Stimulated activated naive CD8-positive, alpha-beta T cell treated with anti-CD3 and anti-CD28 coated beads, Interleukin-15, amount 100 ng/mL, for 72 hours (primary cell): Measurements from ENCODE around the gene HPGD.

ENCODE experiments used
- ATAC-seq: fragments of 150-1000 bp; cut with Tn5 transposase; 2 replicates; pipeline ENCODE4 v1.10.0; 2021; ENCODE audit warnings: mild to moderate bottlenecking, moderate library complexity
- DNase-seq, 2 donors: peaks; one replicate each; pipeline ENCODE4 v3.0.0; 2021 to 2022
- H3K27ac Mint-ChIP-seq, 2 donors: one replicate each; pipeline ENCODE4 v1.8.0; 2022; ENCODE audit warnings: mild to moderate bottlenecking in 2 of 2, mixed read lengths in 2 of 2, moderate library complexity in 2 of 2
- H3K27me3 Mint-ChIP-seq: one replicate; pipeline ENCODE4 v1.8.0; 2022; ENCODE audit warnings: mixed read lengths
- H3K4me1 Mint-ChIP-seq: one replicate; pipeline ENCODE4 v1.8.0; 2022; ENCODE audit warnings: mild to moderate bottlenecking, mixed read lengths
- H3K4me3 Mint-ChIP-seq, 2 donors: one replicate each; pipeline ENCODE4 v1.8.0; 2022; ENCODE audit warnings: mild to moderate bottlenecking in 2 of 2, mixed read lengths in 2 of 2, moderate library complexity in 1 of 2
- H3K9me3 Mint-ChIP-seq, 2 donors: one replicate each; pipeline ENCODE4 v1.8.0; 2022; ENCODE audit warnings: mixed read lengths in 2 of 2

HPGD gene

GRCh38 chr4:174522183-174523024 is at the start of gene HPGD:
TSS of gene HPGD (minus strand) at chr4:174522488. CDS start at chr4:174522451, 37 bp downstream.
- H3K4me3 Mint-ChIP-seq: peak within 1 kb of the TSS; percentile 88 to 90
- H3K4me1 Mint-ChIP-seq: peaks cover 30% of the 10 kb centered on the region
- ATAC-seq (peak; percentile 95), DNase-seq (peak; percentile 83 to 86)
- no peaks in the 10 kb centered on the region for H3K9me3 Mint-ChIP-seq
- H3K27ac Mint-ChIP-seq: peak within 1 kb of the TSS; percentile 67 to 96
- no peaks in the 10 kb centered on the region for H3K27me3 Mint-ChIP-seq

GRCh38 chr4:174564529-174564928 is 42.2 kb upstream of the HPGD start:
- DNase-seq (no peak), ATAC-seq (no peak)
- H3K4me1 Mint-ChIP-seq: no peaks in the 10 kb centered on the region
- no peaks in the 10 kb centered on the region for H3K27me3 Mint-ChIP-seq
- no peaks in the 10 kb centered on the region for H3K9me3 Mint-ChIP-seq
- no peak overlapping the region for H3K27ac Mint-ChIP-seq
- H3K4me3 Mint-ChIP-seq: no peak overlapping the region

GRCh38 chr4:174563399-174563798 is 41.1 kb upstream of the HPGD start:
- Mint-ChIP-seq H3K27ac (no peak overlapping the region), H3K4me1 (no peaks in the 10 kb centered on the region), H3K9me3 (no peaks in the 10 kb centered on the region), H3K4me3 (no peak overlapping the region), H3K27me3 (no peaks in the 10 kb centered on the region)
- ATAC-seq: no peak
- DNase-seq: no peak

GRCh38 chr4:174561560-174561959 is 39.3 kb upstream of the HPGD start:
- Mint-ChIP-seq H3K9me3 (no peaks in the 10 kb centered on the region), H3K4me3 (no peak overlapping the region), H3K27me3 (no peaks in the 10 kb centered on the region), H3K4me1 (no peaks in the 10 kb centered on the region), H3K27ac (no peak overlapping the region)
- DNase-seq (no peak), ATAC-seq (no peak)

- Mint-ChIP-seq H3K4me1 (no peaks in the 10 kb centered on the region), H3K27me3 (no peaks in the 10 kb centered on the region), H3K4me3 (no peak overlapping the region), H3K9me3 (no peaks in the 10 kb centered on the region), H3K27ac (no peak overlapping the region)
- ATAC-seq: no peak
- no peak for DNase-seq
These were observed 37.6 kb upstream of the HPGD start for GRCh38 chr4:174559894-174560293.

GRCh38 chr4:174555789-174556630 is 33.7 kb upstream of the HPGD start:
- H3K9me3 Mint-ChIP-seq: peaks cover 0 to 9% of the 10 kb centered on the region in 2 donors
- H3K4me1 Mint-ChIP-seq: no peaks in the 10 kb centered on the region
- no peak for ATAC-seq
- no peak overlapping the region for H3K4me3 Mint-ChIP-seq
- DNase-seq: no peak
- H3K27me3 Mint-ChIP-seq: no peaks in the 10 kb centered on the region
- no peak overlapping the region for H3K27ac Mint-ChIP-seq

DNA sequence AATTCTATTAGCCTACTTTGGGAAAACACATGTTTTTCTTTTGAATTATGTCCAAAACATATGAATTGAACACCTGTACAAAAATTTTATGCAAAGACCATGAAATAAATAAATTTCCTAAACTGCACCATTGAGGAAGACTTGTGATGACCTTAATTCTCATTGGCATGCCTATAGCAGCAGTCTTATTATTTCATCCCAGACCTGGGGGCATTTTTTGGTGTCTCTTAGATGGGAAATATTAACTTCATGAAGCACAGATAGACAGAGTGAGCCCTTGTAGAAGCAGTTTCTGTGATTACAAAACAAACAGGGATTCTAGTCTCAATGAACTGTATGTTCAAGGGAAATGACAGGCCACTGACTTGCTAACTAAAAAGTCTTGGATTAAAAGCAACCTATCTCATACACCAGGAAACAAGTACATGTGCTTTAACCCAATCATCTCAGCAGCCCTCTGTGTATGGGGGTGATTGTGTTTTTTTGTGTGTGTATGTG is 32.0 kb upstream of the HPGD start:
- Mint-ChIP-seq H3K27ac (no peak overlapping the region), H3K27me3 (no peaks in the 10 kb centered on the region), H3K4me1 (no peaks in the 10 kb centered on the region), H3K4me3 (no peak overlapping the region), H3K9me3 (peaks cover 0 to 10% of the 10 kb centered on the region in 2 donors)
- ATAC-seq (no peak), DNase-seq (no peak)

- H3K4me3 Mint-ChIP-seq: no peak overlapping the region
- H3K27me3 Mint-ChIP-seq: no peaks in the 10 kb centered on the region
- DNase-seq (no peak), ATAC-seq (no peak)
- no peaks in the 10 kb centered on the region for H3K4me1 Mint-ChIP-seq
- peaks cover 0 to 10% of the 10 kb centered on the region in 2 donors for H3K9me3 Mint-ChIP-seq
- H3K27ac Mint-ChIP-seq: no peak overlapping the region
These were observed 31.5 kb upstream of the HPGD start for GRCh38 chr4:174553828-174554227.

DNA sequence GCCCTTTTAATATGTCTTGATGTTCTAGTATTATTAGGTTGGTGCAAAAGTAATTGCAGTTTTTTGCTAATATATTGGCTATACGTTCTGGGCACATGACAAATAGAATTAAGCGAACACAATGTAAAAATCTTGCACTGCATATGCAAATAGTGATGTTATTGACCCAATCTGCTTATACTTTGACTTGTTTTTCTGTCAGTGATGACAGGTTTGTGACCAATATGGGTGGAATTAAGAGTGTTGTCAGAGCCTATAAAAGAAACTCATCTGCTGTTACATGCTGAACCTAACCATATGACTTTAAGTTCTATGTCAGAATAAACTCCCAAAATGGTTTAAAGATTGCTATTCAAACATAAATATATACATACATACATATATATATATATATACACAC is 30.7 kb upstream of the HPGD start:
- no peaks in the 10 kb centered on the region for H3K27me3 Mint-ChIP-seq
- H3K4me1 Mint-ChIP-seq: no peaks in the 10 kb centered on the region
- ATAC-seq (no peak), DNase-seq (no peak)
- peaks cover 7 to 10% of the 10 kb centered on the region in 2 donors for H3K9me3 Mint-ChIP-seq
- H3K4me3 Mint-ChIP-seq: no peak overlapping the region
- H3K27ac Mint-ChIP-seq: no peak overlapping the region

DNA sequence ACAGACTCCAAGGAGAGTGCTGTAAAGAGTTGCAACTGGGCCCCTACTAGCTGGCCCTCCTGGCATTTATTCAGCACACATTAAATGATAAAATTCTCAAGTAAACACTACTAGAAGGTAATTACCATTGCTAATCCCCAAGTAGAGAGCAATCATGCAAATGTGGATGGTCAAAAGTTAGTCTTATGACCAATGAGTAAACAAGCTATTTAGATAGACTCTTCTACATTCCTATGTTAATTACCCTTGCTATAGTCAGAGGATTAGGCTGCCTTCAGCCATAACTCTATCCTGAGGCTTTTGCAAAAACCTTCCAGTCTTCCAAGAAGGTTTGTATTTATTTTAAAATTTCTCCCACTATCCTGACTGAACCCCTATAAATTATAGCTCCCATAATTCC is 28.3 kb upstream of the HPGD start:
- peaks cover 15 to 31% of the 10 kb centered on the region in 2 donors for H3K9me3 Mint-ChIP-seq

DNA sequence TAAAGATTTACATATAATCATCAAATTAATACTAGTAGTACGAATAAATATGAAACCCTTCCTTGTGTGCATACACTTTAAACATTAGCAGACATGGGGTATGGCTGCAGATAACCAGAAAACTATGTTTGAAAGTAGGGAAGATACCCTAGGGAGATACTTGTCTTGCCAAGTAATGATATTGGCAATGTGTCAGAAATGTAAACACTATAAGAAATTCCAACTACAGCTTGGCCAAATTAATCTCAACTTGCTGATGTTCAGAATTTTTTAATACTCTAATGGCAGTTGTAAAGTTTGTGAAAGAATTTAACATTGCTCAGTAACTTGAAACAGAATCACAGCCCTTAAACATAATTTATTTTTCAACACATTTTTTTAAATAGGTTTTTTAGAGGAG is 27.4 kb upstream of the HPGD start:
- peaks cover 18 to 32% of the 10 kb centered on the region in 2 donors for H3K9me3 Mint-ChIP-seq
- H3K27me3 Mint-ChIP-seq: no peaks in the 10 kb centered on the region
- H3K27ac Mint-ChIP-seq: no peak overlapping the region
- DNase-seq (no peak), ATAC-seq (no peak)
- no peaks in the 10 kb centered on the region for H3K4me1 Mint-ChIP-seq
- H3K4me3 Mint-ChIP-seq: no peak overlapping the region

More for the DNA sequence above, 28.3 kb upstream of the HPGD start:
- Mint-ChIP-seq H3K27ac (no peak overlapping the region), H3K27me3 (no peaks in the 10 kb centered on the region), H3K4me1 (no peaks in the 10 kb centered on the region), H3K4me3 (no peak overlapping the region)
- ATAC-seq (no peak), DNase-seq (no peak)

DNA sequence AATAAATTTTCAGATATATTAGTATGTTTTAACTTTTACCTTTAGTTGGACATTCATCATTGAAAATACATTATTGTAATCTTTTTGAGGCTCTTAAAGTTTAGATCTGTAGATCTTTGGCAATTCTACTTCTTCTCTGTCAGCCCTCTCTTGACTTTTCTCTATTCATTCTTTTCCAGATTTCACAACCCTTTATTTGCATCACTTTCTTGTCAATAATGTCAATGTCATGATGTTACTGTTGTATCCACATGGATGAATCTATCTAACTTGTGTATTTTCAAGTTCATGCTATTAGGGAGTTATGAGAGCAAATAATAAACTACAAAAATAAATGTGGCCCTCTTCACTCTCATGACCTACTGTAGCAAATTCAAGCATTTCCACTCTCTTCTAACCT is 23.0 kb upstream of the HPGD start:
- H3K9me3 Mint-ChIP-seq: peaks cover 8 to 32% of the 10 kb centered on the region in 2 donors
- no peak for ATAC-seq
- H3K4me3 Mint-ChIP-seq: no peak overlapping the region
- H3K27ac Mint-ChIP-seq: no peak overlapping the region
- no peaks in the 10 kb centered on the region for H3K27me3 Mint-ChIP-seq
- no peaks in the 10 kb centered on the region for H3K4me1 Mint-ChIP-seq
- no peak for DNase-seq

DNA sequence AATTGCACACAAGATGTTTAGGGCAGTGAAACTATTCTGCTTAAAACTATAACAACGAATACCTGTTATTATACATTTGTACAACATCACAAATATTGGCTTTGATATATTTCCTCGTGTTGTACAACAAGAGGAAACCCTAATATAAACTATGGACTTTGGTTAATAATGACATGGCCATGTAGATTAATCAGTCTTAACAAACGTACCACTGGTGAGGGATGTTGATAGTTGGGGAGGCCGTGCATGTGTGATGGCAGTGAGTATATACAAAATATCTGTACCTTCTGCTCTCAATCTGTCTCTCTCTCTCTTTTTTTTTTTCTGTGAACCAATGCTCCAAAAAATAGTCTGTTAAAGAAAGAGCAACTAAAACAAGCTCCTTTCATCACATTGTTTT is 22.2 kb upstream of the HPGD start:
- no peak overlapping the region for H3K4me3 Mint-ChIP-seq

DNA sequence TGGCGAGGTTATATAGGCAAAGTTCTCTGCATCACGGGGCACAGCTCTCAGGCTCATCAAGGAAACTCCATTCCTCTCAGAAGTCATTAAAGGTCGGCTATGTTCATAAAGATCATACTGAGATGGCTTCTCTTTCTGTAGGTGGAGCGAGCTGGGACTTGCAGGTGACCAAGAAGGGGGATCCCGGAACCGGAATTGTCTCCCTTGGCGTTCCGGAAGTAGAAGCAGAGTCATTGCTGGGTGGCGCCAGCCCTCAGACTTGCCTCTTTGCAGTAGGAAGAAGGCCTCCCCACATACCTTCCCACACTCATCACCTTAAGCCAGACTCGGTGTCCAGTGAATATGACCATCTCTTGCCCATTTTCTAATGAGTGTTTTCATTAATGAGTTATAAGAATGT is 17.9 kb upstream of the HPGD start:
- Mint-ChIP-seq H3K9me3 (no peaks in the 10 kb centered on the region), H3K4me3 (no peak overlapping the region), H3K27ac (no peak overlapping the region), H3K27me3 (no peaks in the 10 kb centered on the region), H3K4me1 (peaks cover 5% of the 10 kb centered on the region)
- ATAC-seq: no peak
- DNase-seq: no peak

More for the DNA sequence above, 22.2 kb upstream of the HPGD start:
- ATAC-seq (no peak), DNase-seq (no peak)
- H3K4me1 Mint-ChIP-seq: no peaks in the 10 kb centered on the region
- no peak overlapping the region for H3K27ac Mint-ChIP-seq
- H3K9me3 Mint-ChIP-seq: peaks cover 8 to 32% of the 10 kb centered on the region in 2 donors
- H3K27me3 Mint-ChIP-seq: no peaks in the 10 kb centered on the region

- Mint-ChIP-seq H3K27me3 (no peaks in the 10 kb centered on the region), H3K4me3 (no peak overlapping the region), H3K27ac (no peak overlapping the region), H3K9me3 (no peaks in the 10 kb centered on the region), H3K4me1 (peaks cover 5% of the 10 kb centered on the region)
- ATAC-seq (no peak), DNase-seq (no peak)
These were observed 17.3 kb upstream of the HPGD start for GRCh38 chr4:174539571-174539970.

DNA sequence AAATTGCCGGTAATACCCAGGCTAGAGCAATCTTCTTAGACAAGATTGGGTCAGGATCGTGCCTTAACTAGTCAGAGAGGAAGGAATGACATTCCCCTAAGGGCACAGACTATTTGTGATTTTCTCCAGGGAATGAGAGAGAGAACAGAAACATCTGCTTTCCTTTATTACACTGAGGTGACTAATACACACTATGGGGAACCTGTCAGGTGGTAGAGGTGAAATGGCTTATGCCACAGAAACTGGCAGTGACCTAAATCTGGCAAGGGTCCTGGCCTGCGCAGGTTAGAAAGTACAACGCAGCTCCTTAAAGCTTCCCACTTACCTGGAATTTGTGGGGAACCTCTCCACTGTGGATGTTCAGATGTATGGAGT is 16.6 kb upstream of the HPGD start:
- H3K9me3 Mint-ChIP-seq: no peaks in the 10 kb centered on the region
- peaks cover 5% of the 10 kb centered on the region for H3K4me1 Mint-ChIP-seq
- peak; percentile 51 for ATAC-seq
- H3K27ac Mint-ChIP-seq: no peak overlapping the region
- DNase-seq: no peak
- H3K4me3 Mint-ChIP-seq: no peak overlapping the region
- H3K27me3 Mint-ChIP-seq: no peaks in the 10 kb centered on the region
